Ramos (cell line): ENCODE data around the gene CFAP298.

Experiments used
- in situ Hi-C: fragments of 300-500 bp; cut with MboI; formaldehyde crosslinking; loops from one replicate; pipeline ENCODE4 v1.14.3; 2022; ENCODE audit warnings: low sequenced_read_pairs; ENCODE audit not compliant: unreplicated experiment

The CFAP298 gene

GRCh38 chr21:32602099-32602498 lies 10.1 kb downstream of the CFAP298 start:
- in situ Hi-C loops: loop anchor here (10.0 kb wide), 1 partner anchor 197 kb away; no protein-coding TSS in a partner anchor

- in situ Hi-C loops: no loop called here
Measured at GRCh38 chr21:32599526-32599925, 12.7 kb downstream of the CFAP298 start.

- in situ Hi-C loops: no loop called here
Measured at GRCh38 chr21:32599091-32599490, 13.1 kb downstream of the CFAP298 start.

- in situ Hi-C loops: no loop called here
Measured at GRCh38 chr21:32597205-32597604, 15.0 kb downstream of the CFAP298 start.

- in situ Hi-C loops: no loop called here
Measured at GRCh38 chr21:32595431-32595830, 16.7 kb downstream of the CFAP298 start.

- in situ Hi-C loops: no loop called here
Measured at GRCh38 chr21:32593690-32594089, 18.5 kb downstream of the CFAP298 start.

GRCh38 chr21:32592929-32593502 lies 19.2 kb downstream of the CFAP298 start:
- in situ Hi-C loops: no loop called here

GRCh38 chr21:32590130-32590529 lies 22.0 kb downstream of the CFAP298 start:
- in situ Hi-C loops: no loop called here

GRCh38 chr21:32587651-32588050 lies 24.5 kb downstream of the CFAP298 start:
- in situ Hi-C loops: no loop called here

GRCh38 chr21:32587120-32587519 lies 25.1 kb downstream of the CFAP298 start:
- in situ Hi-C loops: no loop called here

GRCh38 chr21:32585970-32586369 lies 26.2 kb downstream of the CFAP298 start:
- in situ Hi-C loops: no loop called here

- in situ Hi-C loops: no loop called here
Measured at GRCh38 chr21:32585042-32585710, 27.0 kb downstream of the CFAP298 start, which contains the start of gene TCP10L. TCP10L (minus strand) TSS chr21:32585523; CDS start chr21:32584304, 1,219 bp downstream.

- in situ Hi-C loops: no loop called here
Measured at GRCh38 chr21:32584472-32584871, 27.7 kb downstream of the CFAP298 start.

- in situ Hi-C loops: no loop called here
Measured at GRCh38 chr21:32581732-32582131, 30.4 kb downstream of the CFAP298 start.

GRCh38 chr21:32580949-32581348 lies 31.2 kb downstream of the CFAP298 start:
- in situ Hi-C loops: no loop called here

GRCh38 chr21:32578107-32578691 lies 34.0 kb downstream of the CFAP298 start:
- in situ Hi-C loops: no loop called here

- in situ Hi-C loops: no loop called here
Measured at GRCh38 chr21:32576011-32576410, 36.2 kb downstream of the CFAP298 start.

GRCh38 chr21:32574946-32575925 lies 36.9 kb downstream of the CFAP298 start:
- in situ Hi-C loops: no loop called here

- in situ Hi-C loops: no loop called here
Measured at GRCh38 chr21:32572574-32573420, 39.4 kb downstream of the CFAP298 start.

- in situ Hi-C loops: no loop called here
Measured at GRCh38 chr21:32570456-32570855, 41.7 kb downstream of the CFAP298 start.
